ES-I3 (cell line): Measurements from ENCODE around the gene METTL15.
"Not testable (repeated sequence)": the region's sequence is repeated elsewhere in the genome, so short reads cannot be mapped to it uniquely, and the experiment has no call there.

Experiments
- H3K36me3 ChIP-seq: 2 replicates; pipeline ENCODE4 v1.6.1; 2013; ENCODE audit warnings: mild to moderate bottlenecking, low read length, control low read depth, moderate library complexity; ENCODE audit not compliant: insufficient read depth
- H3K4me1 ChIP-seq: 2 replicates; pipeline ENCODE4 v1.6.1; 2013; ENCODE audit warnings: mild to moderate bottlenecking, control low read depth, low read length; ENCODE audit not compliant: insufficient read depth
- H3K9ac ChIP-seq: 2 replicates; pipeline ENCODE4 v1.6.1; 2013; ENCODE audit warnings: low read depth, mild to moderate bottlenecking, low read length, moderate library complexity
- H3K9me3 ChIP-seq: 2 replicates; pipeline ENCODE4 v1.6.1; 2013; ENCODE audit warnings: mild to moderate bottlenecking, low read length, moderate library complexity; ENCODE audit not compliant: control insufficient read depth, insufficient read depth

METTL15 gene

DNA sequence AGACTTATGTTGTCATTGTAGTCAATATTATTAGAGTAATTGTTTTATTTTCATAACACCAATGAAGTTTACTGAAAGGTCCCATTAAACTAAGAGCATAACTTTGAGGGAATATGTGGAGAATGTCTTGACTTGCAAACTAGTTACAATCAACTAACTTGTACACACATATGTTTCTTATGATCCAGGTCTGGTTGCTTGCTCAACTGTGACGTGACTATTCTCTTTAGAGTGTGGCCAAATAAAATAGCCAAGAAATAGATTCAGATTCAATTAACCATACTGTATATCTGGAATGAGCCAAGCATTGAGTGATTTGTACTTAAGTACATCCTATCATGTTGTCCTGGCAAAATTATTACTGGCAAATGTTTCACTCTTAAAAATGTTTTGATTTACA, 101.7 kb downstream of the METTL15 start:
- H3K4me1 ChIP-seq = no peaks in the 10 kb centered on the region
- H3K9me3 ChIP-seq = no peaks in the 10 kb centered on the region
- no peaks in the 10 kb centered on the region for H3K36me3 ChIP-seq
- H3K9ac ChIP-seq = no peak overlapping the region

DNA sequence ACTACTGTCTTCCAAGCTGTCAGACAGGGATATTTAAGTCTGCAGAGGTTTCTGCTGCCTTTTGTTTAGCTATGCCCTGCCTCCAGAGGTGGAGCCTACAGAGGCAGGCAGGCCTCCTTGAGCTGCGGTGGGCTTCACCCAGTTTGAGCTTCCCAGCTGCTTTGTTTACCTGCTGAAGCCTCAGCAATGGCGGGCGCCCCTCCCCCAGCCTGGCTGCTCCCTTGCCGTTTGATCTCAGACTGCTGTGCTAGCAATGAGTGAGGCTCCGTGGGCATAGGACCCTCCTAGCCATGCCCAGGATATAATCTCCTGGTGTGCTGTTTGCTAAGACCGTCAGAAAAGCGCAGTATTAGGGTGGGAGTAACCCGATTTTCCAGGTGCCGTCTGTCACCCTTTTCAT, 113.9 kb downstream of the METTL15 start:
- not testable (repeated sequence) for H3K4me1 ChIP-seq, H3K9ac ChIP-seq, H3K36me3 ChIP-seq, H3K9me3 ChIP-seq

DNA sequence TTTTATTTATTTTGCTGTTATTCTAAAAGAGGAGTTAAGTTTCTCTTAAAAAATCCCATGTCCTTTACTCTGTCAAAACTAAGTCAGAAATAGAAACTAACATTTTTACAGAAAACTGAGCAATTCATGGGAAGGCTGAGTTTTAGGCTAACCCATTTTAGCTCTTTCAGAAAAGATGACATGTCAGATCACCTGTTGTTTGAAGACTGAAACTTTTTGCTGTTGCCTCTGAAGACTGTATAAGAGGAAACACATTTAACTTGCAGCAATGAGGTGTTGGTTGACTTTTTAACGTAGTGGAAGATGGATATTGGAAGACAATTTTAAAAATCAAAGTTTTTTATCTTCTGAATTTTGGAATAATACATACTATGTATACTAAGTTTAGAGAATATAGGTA, 115.4 kb downstream of the METTL15 start:
- no peak overlapping the region for H3K9ac ChIP-seq
- no peaks in the 10 kb centered on the region; the same call in 1 of the 2 replicates for H3K9me3 ChIP-seq
- no peaks in the 10 kb centered on the region for H3K36me3 ChIP-seq
- no peaks in the 10 kb centered on the region for H3K4me1 ChIP-seq

DNA sequence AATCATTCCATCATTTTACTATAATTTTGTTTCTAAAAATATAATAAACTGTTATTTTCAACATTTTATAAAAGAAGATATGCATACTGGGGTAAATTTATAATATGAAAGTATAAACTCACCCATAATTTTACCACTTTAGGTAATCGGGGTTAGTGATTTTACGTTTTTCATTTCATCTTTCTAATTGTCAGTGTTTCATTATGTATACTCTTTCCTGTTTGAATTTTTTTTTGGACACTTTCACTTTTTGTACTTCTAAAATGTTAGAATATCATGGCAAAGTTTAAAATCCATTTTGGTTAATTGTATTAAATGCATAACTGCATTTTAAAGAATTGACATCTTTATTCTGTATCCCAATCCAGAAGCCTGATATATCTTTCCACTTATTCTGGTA, 115.8 kb downstream of the METTL15 start:
- H3K9ac ChIP-seq = no peak overlapping the region
- no peaks in the 10 kb centered on the region for H3K4me1 ChIP-seq
- no peaks in the 10 kb centered on the region; the same call in 1 of the 2 replicates for H3K9me3 ChIP-seq
- H3K36me3 ChIP-seq = no peaks in the 10 kb centered on the region

DNA sequence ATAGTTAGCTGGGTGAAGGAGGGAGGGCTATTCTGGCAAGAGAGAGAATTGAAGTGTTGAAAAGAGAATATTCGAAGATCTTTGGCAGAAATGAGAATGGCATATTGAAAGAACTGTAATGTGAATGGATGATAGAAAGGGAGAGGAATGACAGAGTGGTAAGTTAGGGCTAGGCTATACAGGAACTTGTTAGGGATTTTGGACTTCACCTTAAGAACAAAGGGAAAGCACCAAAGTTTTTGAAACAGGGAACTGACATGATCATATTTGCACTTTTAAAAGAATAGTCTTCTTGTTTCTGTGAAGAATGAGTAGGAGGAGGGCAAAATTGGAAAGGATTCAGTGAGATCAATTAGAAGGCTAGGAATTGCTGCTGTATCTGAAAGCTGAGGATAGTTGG, 119.3 kb downstream of the METTL15 start:
- Histone ChIP-seq H3K36me3 (no peaks in the 10 kb centered on the region), H3K9ac (no peak overlapping the region), H3K4me1 (no peaks in the 10 kb centered on the region), H3K9me3 (no peaks in the 10 kb centered on the region)

DNA sequence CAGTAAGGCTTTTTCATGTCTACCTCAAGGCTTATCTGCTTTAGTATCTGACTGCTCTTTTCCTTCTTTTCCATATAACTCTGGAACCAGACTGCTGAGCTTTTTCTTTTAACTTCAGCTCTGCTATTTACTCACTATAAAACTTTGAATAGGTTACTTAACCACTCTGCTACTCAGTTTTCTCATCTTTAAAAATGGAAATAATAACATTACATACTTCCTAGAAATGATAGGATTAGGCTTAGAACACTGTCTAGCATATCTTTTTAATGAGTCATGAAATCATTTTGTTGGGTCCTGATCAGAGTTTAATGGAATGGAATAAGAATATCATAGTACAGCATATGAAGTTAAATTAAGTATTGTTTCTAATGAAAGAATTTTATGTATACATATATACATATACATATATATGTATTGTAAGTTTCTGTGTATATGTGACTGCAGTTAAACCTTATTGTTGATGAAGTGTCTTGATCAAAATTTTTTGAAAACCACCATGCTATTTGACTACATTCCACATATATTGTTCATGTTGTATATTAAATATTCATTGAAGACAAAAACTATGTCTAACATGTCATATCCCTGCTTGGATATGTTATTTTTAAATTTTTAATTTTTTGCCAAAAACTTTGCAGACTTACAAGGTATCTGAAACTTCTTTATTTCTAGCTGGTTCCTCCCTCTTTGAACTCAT, 120.2 kb downstream of the METTL15 start:
- Histone ChIP-seq H3K9me3 (no peaks in the 10 kb centered on the region), H3K36me3 (no peaks in the 10 kb centered on the region)

DNA sequence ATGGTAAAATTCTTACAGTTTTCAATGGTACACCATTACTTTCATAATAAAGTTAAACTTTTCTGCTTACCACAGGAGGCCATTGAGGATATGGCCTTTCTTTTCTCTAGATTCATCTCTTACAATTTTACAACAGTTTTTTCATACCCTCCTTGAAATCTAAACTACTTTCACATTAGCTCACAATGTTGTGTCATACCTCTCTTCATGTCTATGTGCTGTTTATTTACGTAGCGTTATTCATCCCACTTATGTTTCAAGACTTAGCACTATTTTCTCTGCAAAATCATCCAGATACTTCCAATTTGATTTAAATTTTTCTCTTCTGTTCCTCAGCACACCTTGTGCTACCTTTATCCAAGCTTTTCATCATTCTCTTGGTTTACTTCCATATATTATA, 123.3 kb downstream of the METTL15 start:
- Histone ChIP-seq H3K4me1 (no peaks in the 10 kb centered on the region), H3K9me3 (no peaks in the 10 kb centered on the region), H3K36me3 (no peaks in the 10 kb centered on the region)

More for the DNA sequence above, 120.2 kb downstream of the METTL15 start:
- H3K4me1 ChIP-seq = no peaks in the 10 kb centered on the region
- H3K9ac ChIP-seq = no peak overlapping the region

DNA sequence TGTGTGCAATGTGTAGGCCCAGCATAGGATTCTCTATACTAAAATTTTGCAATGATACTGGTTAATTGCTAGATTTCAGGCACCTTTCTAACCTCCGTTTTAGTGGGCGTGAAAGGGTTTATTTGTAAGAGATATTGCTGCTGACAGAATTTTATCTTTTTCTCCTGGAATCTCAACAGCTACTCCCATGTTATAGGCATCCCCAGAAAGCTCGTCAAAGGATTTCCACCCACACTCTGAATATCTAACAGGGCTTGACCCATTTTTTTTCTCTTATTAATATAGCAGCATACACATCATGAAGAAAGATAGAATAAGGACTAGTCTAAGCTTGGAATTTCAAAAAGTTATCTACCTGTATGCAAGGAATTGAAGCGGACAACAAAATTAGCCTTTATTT, 124.5 kb downstream of the METTL15 start:
- Histone ChIP-seq H3K9me3 (no peaks in the 10 kb centered on the region), H3K36me3 (no peaks in the 10 kb centered on the region), H3K9ac (no peak overlapping the region), H3K4me1 (no peaks in the 10 kb centered on the region)

More for the DNA sequence above, 123.3 kb downstream of the METTL15 start:
- no peak overlapping the region for H3K9ac ChIP-seq

DNA sequence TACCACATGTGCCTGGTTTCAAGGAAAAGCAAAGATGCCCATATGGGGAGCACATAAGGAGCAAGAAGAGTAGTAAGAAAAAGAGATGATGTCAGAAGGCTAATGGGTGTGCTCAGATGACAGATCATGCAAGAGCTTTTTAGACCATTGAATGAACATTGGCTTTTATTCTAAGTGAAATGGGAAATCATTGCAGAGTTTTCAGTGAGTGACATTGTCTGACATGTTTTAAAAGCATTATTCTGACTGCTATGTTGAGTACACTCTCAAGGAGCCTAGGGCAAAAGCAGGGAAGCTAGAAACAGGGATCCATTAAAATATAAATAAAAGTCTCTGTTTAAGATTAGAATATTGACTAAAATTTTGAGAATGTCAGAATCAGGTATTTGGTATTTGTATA, 133.6 kb downstream of the METTL15 start:
- Histone ChIP-seq H3K9me3 (no peaks in the 10 kb centered on the region), H3K4me1 (no peaks in the 10 kb centered on the region), H3K36me3 (no peaks in the 10 kb centered on the region), H3K9ac (no peak overlapping the region)

DNA sequence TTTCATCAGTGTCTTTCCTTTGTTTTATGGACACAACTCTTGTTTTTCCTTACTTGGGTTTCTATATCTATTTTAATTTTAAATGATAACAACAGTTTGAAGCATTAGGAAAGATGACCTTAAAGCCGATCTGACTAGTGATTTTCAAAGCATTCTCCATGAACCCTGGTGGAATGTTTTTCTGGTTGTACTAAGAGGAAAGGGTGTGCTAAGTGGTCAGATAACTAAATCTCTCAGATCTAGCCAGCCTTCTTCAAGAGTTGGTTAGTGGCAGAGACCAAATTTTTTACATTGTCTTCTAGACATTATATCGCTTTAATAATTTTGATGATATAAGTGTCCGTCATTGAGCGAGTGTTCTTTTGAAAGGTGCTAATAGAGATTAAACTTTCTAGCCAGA, 134.4 kb downstream of the METTL15 start:
- Histone ChIP-seq H3K9ac (no peak overlapping the region), H3K36me3 (no peaks in the 10 kb centered on the region)

DNA sequence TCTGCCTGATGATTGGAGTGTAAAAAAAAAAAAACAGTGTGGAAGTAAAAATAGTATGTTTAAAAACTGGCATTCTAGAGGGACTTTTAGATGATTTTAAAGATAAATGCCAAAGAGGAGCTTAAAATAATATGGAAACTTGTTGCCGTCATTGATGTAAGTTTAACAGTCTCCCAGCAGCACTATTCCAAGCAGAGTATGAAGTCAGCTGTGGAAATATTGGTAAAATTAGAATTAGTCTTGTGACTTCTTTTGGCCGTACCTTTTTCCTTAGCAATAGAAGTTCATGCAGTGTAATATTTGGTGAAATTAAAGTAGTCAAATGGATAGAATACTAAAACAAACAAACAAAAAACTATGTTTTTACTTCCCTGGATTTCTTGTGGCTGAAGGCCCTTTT, 134.9 kb downstream of the METTL15 start:
- no peaks in the 10 kb centered on the region for H3K9me3 ChIP-seq
- H3K36me3 ChIP-seq = no peaks in the 10 kb centered on the region
- no peak overlapping the region for H3K9ac ChIP-seq
- H3K4me1 ChIP-seq = no peaks in the 10 kb centered on the region

More for the DNA sequence above, 134.4 kb downstream of the METTL15 start:
- H3K4me1 ChIP-seq = no peaks in the 10 kb centered on the region
- H3K9me3 ChIP-seq = no peaks in the 10 kb centered on the region

DNA sequence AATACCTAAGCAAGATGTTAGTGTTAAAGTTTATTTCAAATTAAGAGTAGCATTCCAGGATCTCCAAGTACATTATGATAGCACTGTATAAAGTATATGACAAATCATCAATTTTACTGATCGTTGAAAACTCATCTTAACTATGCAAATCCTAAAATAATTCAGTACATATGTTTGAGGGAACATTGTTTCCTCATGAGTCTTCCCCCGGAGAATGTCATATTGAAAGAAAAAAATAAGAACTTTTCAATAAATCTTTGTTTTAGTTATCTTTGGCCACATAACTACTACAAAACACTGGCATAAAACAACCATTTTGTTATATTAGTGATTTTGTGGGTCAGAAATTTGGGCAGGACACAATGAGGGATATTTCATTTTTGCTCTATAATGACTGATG, 135.4 kb downstream of the METTL15 start:
- H3K9ac ChIP-seq = no peak overlapping the region
- no peaks in the 10 kb centered on the region for H3K36me3 ChIP-seq
- no peaks in the 10 kb centered on the region for H3K9me3 ChIP-seq
- no peaks in the 10 kb centered on the region for H3K4me1 ChIP-seq

DNA sequence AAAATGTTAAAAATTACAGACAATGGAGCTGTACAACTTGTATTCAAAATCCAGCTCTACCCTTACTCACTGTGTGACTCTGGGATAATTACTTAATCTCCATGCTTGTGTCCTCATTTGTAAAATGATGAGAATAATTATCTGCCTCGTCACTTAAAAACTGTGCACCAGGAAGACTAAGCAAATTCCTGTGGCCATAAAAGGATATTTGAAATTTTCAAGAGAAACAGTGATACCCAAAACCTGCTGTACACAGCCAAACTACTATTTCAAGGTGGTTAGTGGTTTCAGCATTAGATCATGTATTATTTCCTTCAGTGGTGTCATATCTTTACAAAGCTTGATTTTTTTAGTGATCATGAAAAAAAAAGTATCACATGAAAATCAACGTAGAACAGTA, 136.9 kb downstream of the METTL15 start:
- Histone ChIP-seq H3K36me3 (no peaks in the 10 kb centered on the region), H3K9ac (no peak overlapping the region), H3K4me1 (no peaks in the 10 kb centered on the region), H3K9me3 (no peaks in the 10 kb centered on the region)

DNA sequence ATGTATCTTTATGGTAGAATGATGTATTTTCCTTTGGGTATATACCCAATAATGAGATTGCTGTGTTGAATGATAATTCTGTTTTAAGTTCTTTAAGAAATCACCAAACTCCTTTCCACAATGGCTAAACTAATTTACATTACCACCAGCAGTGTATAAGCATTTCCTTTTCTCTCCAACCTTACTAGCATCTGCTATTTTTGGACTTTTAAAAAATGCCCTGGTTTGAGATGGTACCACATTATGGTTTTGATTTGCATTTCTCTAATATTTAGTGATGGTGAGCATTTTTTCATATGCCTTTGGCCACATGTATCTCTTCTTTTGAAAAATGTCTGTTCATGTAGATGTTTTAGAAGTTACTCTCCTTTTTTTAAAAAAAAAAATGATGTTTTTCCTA, 142.0 kb downstream of the METTL15 start:
- no peaks in the 10 kb centered on the region for H3K4me1 ChIP-seq
- H3K9me3 ChIP-seq = no peaks in the 10 kb centered on the region
- H3K9ac ChIP-seq = no peak overlapping the region
- no peaks in the 10 kb centered on the region for H3K36me3 ChIP-seq

DNA sequence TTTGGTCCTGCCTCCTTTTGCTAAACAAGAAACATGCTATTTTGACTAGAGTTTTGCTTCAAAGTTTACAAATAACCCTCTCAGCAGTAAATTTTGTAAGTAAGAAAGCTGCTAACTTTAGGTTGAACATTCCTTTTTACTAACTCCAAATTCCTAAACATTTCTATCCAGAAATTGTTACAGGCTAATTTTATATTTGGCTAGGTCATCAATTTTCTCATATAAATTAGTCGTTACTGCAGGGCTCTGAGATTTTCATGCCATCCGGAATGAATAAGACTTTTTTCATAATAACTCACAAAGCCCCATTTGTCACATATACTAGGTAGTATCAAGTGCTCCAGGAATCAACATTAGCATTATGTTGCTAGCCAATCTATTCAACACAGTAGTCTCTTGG, 143.1 kb downstream of the METTL15 start:
- Histone ChIP-seq H3K4me1 (no peaks in the 10 kb centered on the region), H3K9ac (no peak overlapping the region), H3K9me3 (no peaks in the 10 kb centered on the region; the same call in 1 of the 2 replicates), H3K36me3 (no peaks in the 10 kb centered on the region)
